LNCaP clone FGC (cell line): Measurements from ENCODE around the gene CLIC4.

ENCODE experiments used
- DNase-seq: peaks from one replicate; pipeline ENCODE4 v3.0.0-alpha.2; 2011; ENCODE audit warnings: low read depth
- H3K4me3 ChIP-seq: 2 replicates; pipeline ENCODE4 v1.5.1; 2011; ENCODE audit warnings: mild to moderate bottlenecking, low read depth, low read length, control low read depth
- TF ChIP-seq, protein P1 (sequence below): IDR thresholded peaks from 2 replicates; pipeline ENCODE4 v1.5.1; 2012; ENCODE audit warnings: mild to moderate bottlenecking; ENCODE audit not compliant: control insufficient read depth, insufficient read depth; ENCODE audit errors: extremely low read depth

Gene CLIC4

GRCh38 chr1:24735156-24735508, 10.1 kb upstream of the CLIC4 start:
- DNase-seq: no peak
- H3K4me3 ChIP-seq: no peak overlapping the region
- TF ChIP-seq, protein P1, sequence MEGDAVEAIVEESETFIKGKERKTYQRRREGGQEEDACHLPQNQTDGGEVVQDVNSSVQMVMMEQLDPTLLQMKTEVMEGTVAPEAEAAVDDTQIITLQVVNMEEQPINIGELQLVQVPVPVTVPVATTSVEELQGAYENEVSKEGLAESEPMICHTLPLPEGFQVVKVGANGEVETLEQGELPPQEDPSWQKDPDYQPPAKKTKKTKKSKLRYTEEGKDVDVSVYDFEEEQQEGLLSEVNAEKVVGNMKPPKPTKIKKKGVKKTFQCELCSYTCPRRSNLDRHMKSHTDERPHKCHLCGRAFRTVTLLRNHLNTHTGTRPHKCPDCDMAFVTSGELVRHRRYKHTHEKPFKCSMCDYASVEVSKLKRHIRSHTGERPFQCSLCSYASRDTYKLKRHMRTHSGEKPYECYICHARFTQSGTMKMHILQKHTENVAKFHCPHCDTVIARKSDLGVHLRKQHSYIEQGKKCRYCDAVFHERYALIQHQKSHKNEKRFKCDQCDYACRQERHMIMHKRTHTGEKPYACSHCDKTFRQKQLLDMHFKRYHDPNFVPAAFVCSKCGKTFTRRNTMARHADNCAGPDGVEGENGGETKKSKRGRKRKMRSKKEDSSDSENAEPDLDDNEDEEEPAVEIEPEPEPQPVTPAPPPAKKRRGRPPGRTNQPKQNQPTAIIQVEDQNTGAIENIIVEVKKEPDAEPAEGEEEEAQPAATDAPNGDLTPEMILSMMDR: no peak

- TF ChIP-seq, protein P1: no peak
- no peak for DNase-seq
- H3K4me3 ChIP-seq: no peak overlapping the region
Observed at GRCh38 chr1:24735509-24736375, 9.5 kb upstream of the CLIC4 start.

DNA sequence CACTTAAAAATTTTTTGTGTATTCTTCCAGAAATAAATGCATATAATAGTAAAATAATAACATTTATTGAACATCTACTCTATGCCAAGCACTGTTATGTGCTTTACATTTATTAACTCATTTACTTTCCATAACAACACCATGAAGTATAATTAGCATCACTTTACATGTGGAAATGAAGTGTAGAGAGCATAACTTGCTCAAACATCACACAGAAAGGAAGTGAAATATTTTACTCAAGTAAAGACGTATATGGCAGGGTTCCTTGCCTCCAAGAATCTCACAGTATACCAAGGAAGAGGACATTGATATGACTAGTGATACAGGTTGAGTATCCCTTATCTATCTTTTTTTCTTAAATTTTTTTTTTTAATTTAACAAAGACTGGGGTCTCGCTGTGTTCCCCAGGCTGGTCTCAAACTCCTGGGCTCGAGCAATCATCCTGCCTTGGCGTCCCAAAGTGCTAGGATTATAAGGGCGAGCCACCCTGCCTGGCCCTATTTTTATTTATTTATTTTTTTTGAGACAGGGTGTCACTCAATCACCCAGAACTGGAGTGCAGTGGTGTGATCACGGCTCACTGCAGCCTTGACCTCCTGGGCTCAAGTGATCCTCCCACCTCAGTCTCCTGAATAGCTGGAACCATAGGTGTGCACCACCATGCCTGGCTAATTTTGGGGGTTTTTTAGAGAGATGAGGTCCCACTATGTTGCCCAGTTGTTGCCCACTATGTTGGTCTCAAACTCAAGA, 7.7 kb upstream of the CLIC4 start:
- no peak for DNase-seq
- TF ChIP-seq, protein P1: no peak
- no peak overlapping the region for H3K4me3 ChIP-seq

DNA sequence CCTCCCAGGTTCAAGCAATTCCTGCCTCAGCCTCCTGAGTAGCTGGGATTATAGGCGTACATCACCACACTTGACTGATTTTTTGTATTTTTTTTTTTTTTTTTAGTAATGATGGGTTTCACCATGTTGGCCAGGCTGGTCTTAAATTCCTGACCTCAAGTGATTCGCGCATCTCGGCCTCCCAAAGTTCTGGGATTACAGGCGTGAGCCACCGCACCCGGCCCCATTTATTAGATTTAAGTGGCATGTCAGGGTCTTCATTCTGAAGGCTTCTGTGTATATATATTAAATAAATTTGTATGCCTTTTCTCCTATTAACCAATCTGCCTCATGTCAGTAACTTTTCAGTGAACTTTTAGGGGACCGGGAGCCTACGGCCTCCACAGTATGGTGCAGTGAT, 6.0 kb upstream of the CLIC4 start:
- H3K4me3 ChIP-seq: no peak overlapping the region
- no peak for DNase-seq
- TF ChIP-seq, protein P1: no peak

GRCh38 chr1:24742090-24742938, 2.9 kb upstream of the CLIC4 start:
- no peak for DNase-seq
- TF ChIP-seq, protein P1: no peak
- no peak overlapping the region for H3K4me3 ChIP-seq

DNA sequence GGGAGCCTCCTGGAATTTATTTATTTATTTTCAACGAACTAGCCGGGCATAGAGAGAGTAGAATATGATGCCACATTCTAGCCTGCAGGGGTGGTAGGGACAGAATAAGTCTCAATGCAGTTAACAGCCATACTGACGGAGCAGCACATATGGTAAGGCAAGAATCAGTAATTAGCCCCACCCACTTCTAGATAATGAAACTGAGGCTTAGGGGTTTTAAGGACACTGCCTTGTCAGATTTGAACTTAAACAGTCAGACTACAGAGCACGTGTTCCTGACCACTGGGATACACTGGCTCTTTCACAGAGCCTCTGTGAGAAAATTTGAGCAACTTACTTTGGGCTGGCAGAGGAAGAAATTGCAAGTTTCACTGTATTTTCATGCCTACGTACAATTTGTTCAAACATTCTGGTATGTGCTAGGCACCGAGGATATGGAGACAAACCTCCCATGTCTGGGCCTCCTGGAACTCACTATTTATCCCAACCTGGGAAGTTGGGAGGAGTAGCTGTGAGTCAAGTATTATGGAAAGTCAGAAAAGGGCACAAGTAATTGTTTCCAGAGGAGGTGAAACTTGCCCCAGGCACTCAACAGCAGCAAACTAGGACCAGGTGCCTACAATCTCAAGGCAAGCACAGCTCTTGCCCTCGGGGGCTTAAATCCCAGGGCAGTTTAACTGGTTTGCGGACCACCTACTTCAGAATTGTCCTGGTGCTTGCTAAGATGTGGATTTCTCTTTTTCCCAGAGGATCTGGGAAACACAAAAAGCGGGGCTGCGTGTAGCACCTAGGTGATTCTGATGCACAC, 1.6 kb upstream of the CLIC4 start:
- H3K4me3 ChIP-seq: no peak overlapping the region
- DNase-seq: no peak
- TF ChIP-seq, protein P1: no peak
